ENCODE measurements around the gene TMEM97. TPM values are rescaled to one million over a fixed set of nuclear protein-coding genes. Genes with fewer than 3 reads are reported as not detected.

The TMEM97 gene
- total and polyA plus RNA-seq, 7 donors = 3.6 to 25.2 (median 8.6) TPM

DNA sequence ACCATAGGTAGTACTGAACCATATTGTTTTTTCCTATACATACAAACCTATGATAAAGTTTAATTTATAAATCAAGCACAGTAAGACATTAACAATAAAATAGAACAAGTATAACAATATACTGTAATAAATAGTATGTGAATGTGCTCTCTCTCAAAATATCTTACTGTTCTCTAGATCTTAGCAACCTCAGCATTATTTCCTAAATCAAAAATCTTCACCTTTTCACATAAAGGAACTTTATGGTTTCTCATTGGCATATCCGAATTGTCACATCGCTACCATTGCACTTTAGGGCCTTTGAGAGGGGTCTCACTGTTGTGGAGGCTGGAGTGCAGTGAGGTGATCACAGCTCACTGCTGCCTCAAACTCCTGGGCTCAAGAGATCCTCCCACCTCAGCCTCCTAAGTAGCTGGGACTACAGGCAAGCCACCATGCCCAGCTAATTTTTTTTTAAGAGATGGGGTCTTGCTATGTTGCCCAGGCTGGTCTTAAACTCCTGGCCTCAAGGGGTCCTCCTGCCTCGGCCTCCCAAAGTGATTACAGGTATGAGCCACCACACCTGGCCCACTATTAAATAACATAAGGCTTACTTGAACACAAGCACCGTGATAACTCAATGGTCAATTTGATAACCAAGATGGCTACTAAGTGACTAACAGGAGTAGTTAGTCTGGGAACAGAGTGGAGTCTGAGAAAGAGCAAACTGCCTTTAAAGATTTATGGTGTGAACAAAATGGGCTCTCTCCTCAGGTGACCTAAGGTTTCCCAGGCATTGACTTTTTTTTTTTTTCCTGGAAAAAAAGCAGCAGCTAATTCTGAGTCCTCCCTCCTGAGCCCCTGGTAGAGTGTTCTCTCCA is 2.9 kb upstream of the TMEM97 start:
- H3K4me3 ChIP-seq = no peak overlapping the region
- no peak for DNase-seq
- H3K27ac ChIP-seq = no peak overlapping the region
- TF ChIP-seq EP300 (IDR thresholded peaks at IDR 0.05) (no peak), POLR2A (IDR thresholded peaks at IDR 0.05) (no peak), POLR2AphosphoS5 (IDR thresholded peaks at IDR 0.05) (no peak), CTCF (IDR thresholded peaks at IDR 0.05) (no peak)
- 92 to 93% methylated on average over 4 of the region's 4 CpGs for WGBS, 2 donors
- H3K9me3 ChIP-seq = no peaks in the 10 kb centered on the region
- intact Hi-C loops (cut with DNase I) = loop anchor here (5.0 kb wide), 1 partner anchor 274 kb away; the partner anchor contains the start of gene NLK
- H3K27me3 ChIP-seq = no peaks in the 10 kb centered on the region
- no peaks in the 10 kb centered on the region for H3K36me3 ChIP-seq
- H3K4me1 ChIP-seq = peaks cover 0 to 22% (median 19%) of the 10 kb centered on the region in 4 donors

DNA sequence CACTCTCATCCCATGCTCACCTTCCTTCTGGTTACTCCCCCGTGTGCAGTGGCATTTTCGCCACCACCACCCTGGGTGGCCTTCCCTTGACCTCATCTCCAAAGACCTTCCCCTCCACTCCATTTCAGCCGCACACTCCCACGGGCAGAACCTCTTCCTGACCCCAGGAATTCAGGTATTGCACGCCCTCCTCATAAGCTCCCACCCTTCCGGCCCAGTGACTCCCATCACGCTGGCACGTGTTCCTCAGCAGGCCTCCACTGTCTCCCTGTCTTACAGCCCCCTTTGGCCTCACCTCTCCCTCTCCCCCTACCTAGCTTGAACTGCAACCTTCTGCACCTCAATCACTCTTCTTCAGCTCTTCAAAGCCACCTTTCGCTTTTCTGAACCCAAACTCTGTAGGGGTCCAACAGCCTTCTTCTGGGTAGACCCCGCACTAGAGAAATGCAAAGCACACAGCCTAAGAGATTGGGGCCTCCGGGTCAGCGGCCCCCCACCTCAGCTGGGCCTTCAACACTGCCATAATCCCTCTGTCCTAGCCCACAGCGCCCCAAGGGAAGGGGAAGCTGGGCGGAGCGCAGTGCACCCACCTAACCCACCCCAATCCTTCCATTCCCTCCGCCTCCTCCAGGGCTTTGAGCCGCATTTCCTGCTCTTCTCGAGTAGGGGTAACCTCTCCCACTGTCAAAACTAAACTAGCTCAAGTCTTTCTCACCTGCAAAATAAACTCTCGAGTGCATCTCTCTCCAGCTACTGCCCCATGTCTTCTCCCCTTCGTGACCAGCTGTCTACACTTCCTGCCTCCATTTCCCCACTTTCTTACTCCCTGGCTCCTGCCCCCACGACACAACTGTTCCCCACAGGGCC is 1.7 kb upstream of the TMEM97 start:
- H3K9me3 ChIP-seq = no peaks in the 10 kb centered on the region
- intact Hi-C loops (cut with DNase I) = loop anchor here (5.0 kb wide), 1 partner anchor 275 kb away; the partner anchor contains the start of gene NLK
- WGBS, 2 donors = 90 to 94% methylated on average over 21 of the region's 21 CpGs
- no peaks in the 10 kb centered on the region for H3K27me3 ChIP-seq
- TF ChIP-seq POLR2A (IDR thresholded peaks at IDR 0.05) (no peak), EP300 (IDR thresholded peaks at IDR 0.05) (no peak), POLR2AphosphoS5 (IDR thresholded peaks at IDR 0.05) (no peak), CTCF (IDR thresholded peaks at IDR 0.05) (no peak)
- peaks cover 0 to 22% (median 19%) of the 10 kb centered on the region in 4 donors for H3K4me1 ChIP-seq
- no peaks in the 10 kb centered on the region for H3K36me3 ChIP-seq
- H3K27ac ChIP-seq = no peak overlapping the region
- DNase-seq = no peak
- H3K4me3 ChIP-seq = no peak overlapping the region

- Histone ChIP-seq H3K27ac (peak overlapping the region in 3 of 4 donors; percentile 74 to 79 (median 78)), H3K4me3 (peak overlapping the region; percentile 37 to 68 (median 56)), H3K9me3 (no peaks in the 10 kb centered on the region), H3K27me3 (no peaks in the 10 kb centered on the region), H3K36me3 (no peaks in the 10 kb centered on the region), H3K4me1 (peaks cover 0 to 22% (median 19%) of the 10 kb centered on the region in 4 donors)
- no peak for TF ChIP-seq POLR2A (IDR thresholded peaks at IDR 0.05)
- no peak for TF ChIP-seq POLR2AphosphoS5 (IDR thresholded peaks at IDR 0.05)
- no peak for TF ChIP-seq EP300 (IDR thresholded peaks at IDR 0.05)
- no peak for TF ChIP-seq CTCF (IDR thresholded peaks at IDR 0.05)
- intact Hi-C loops (cut with DNase I) = loop anchor here (2.0 to 5.0 kb wide), 2 partner anchors 17 to 276 kb away; partner anchors contain the start of genes IFT20, NLK and TNFAIP1
- DNase-seq = no peak
- 15 to 17% methylated on average over 40 of the region's 40 CpGs for whole genome bisulfite sequencing, 2 donors
Observed at GRCh38 chr17:28317966-28318758, 838 bp upstream of the TMEM97 start.

DNA sequence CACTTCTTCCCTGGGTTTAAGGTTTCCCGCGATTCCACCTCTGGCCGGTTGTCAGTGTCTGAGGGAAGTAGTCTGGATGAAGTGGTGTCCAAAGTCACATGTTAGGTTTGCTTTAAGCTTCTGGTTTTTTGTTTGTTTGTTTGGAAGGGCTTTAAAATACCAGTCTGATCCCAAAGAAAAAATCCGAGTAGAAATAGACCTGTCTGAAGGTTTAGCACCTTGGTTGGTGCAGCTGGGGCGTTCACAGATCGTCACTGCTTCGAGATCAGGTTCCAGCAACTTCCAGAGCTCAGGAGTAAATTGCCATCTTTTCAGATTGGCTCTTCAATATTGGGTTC is 567 bp downstream of the TMEM97 start:
- 2 to 5% methylated on average over 7 of the region's 7 CpGs for WGBS, 2 donors

More for the DNA sequence above, 567 bp downstream of the TMEM97 start:
- intact Hi-C loops (cut with DNase I) = loop anchor here (2.0 to 5.0 kb wide), 2 partner anchors 15 to 277 kb away; partner anchors contain the start of genes IFT20, NLK and TNFAIP1
- Histone ChIP-seq H3K9me3 (no peaks in the 10 kb centered on the region), H3K27me3 (no peaks in the 10 kb centered on the region), H3K27ac (peak overlapping the region; percentile 64 to 79 (median 76)), H3K36me3 (no peaks in the 10 kb centered on the region), H3K4me1 (peaks cover 0 to 22% (median 19%) of the 10 kb centered on the region in 4 donors), H3K4me3 (peak overlapping the region; percentile 51 to 68 (median 58))
- no peak for DNase-seq
- no peak for TF ChIP-seq POLR2A (IDR thresholded peaks at IDR 0.05)
